ENCODE measurements around the gene ZNF423. TPM values are rescaled to one million over a fixed set of nuclear protein-coding genes. Genes with fewer than 3 reads are reported as not detected.

Gene ZNF423
- total and polyA plus RNA-seq, 2 of the 13 experiments (the other 11 are each of a cell fraction or from before 2014, with no cell fraction given): 0.07 to 0.31 TPM

GRCh38 chr16:49603956-49604355 is 252.0 kb downstream of the ZNF423 start (continued):
- no peak for TF ChIP-seq ERF (CRISPR knock-in tag; IDR thresholded peaks at IDR 0.05)

DNA sequence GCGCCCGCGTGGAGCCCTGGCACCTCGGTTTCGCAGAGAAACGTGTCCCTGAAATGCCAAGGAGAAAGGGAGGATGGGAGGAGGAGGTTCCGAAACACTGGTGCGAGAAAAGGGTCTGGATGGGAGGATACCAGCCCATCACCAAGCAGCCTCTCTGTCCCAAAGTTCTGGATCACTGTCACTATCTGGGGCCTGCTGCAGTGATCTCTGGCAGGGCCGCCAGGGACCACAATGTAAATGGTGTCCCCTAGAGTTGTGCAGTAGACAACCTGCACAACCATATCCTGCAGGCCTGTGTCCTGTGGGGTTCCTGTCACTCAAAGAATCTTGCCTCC is 253.0 kb downstream of the ZNF423 start:
- intact Hi-C loops (cut with micrococcal nuclease; ENCODE audit: unreplicated experiment): no loop called here
- BruUV-seq (replicated peaks): no TSS peak
- Histone ChIP-seq H3K4me2 (ENCODE audit: low read depth, low read length) (no peak overlapping the region), H3K27ac (ENCODE audit: extremely low read length, insufficient read depth, low read length) (no peak overlapping the region), H3K79me2 (ENCODE audit: insufficient read depth, low read length) (no peaks in the 10 kb centered on the region), H3K4me3 (replicated peaks in 1 of 3; ENCODE audit: insufficient read depth in 1 of 3, low read depth in 2 of 3, low read length in 3 of 3) (no peak overlapping the region), H3K36me3 (replicated peaks in 1 of 2; ENCODE audit: control insufficient read depth in 1 of 2, insufficient read depth in 2 of 2, low read length in 2 of 2) (no peaks in the 10 kb centered on the region), H2AFZ (ENCODE audit: low read length) (no peak overlapping the region), H3K27me3 (ENCODE audit: control insufficient read depth in 1 of 2, insufficient read depth in 2 of 2, low read length in 2 of 2) (peaks cover 2 to 42% of the 10 kb centered on the region in 2 experiments; a peak in 3 of 5 replicates), H3K9ac (ENCODE audit: insufficient read depth, low read depth, low read length) (no peak overlapping the region), H4K20me1 (ENCODE audit: insufficient read depth, low read length) (no peaks in the 10 kb centered on the region; the same call in 1 of the 2 replicates), H3K4me1 (ENCODE audit: insufficient read depth, low read length) (no peaks in the 10 kb centered on the region), H3K9me3 (ENCODE audit: low read length) (no peaks in the 10 kb centered on the region)
- POLR2A ChIA-PET: no interaction called here
- DNase-seq (ENCODE audit: low spot score): no peak
- CTCF ChIA-PET (ENCODE audit: low intra/inter-chr PET ratio, low total read pairs): no interaction called here
- TF ChIP-seq NBN (conservative IDR thresholded peaks at IDR 0.05) (no peak), NCOA2 (CRISPR knock-in tag; IDR thresholded peaks at IDR 0.05) (no peak), ZNF614 (CRISPR knock-in tag; IDR thresholded peaks at IDR 0.05; ENCODE audit: borderline replicate concordance) (no peak), CCDC6 (CRISPR knock-in tag; IDR thresholded peaks at IDR 0.05) (no peak), MAFK (conservative IDR thresholded peaks at IDR 0.05 in 1 of 2, IDR thresholded peaks at IDR 0.05 in 1 of 2; ENCODE audit: low read length in 2 of 2) (no peak), ZNF766 (CRISPR knock-in tag; IDR thresholded peaks at IDR 0.05; ENCODE audit: borderline replicate concordance) (no peak)
- 52% methylated on average over 9 of the region's 9 CpGs for WGBS (ENCODE audit: low lambda C conversion rate)
- no peak for FAIRE-seq
- in situ Hi-C loops (cut with HindIII; ENCODE audit: extremely low pct_ligation_motif_present, low pct_unique_long_range_greater_than_20kb): no loop called here
- ATAC-seq: no peak

GRCh38 chr16:49602201-49602975 is 253.5 kb downstream of the ZNF423 start:
- H2AFZ ChIP-seq (ENCODE audit: low read length): no peak overlapping the region
- CTCF ChIA-PET (ENCODE audit: low intra/inter-chr PET ratio, low total read pairs): no interaction called here
- POLR2A ChIA-PET: interaction anchor here (0.5 kb wide), 1 partner anchor 19 kb away, joined by 3 read pairs; no protein-coding TSS in a partner anchor

More at GRCh38 chr16:49602201-49602975, 253.5 kb downstream of the ZNF423 start:
- Histone ChIP-seq H3K9ac (ENCODE audit: insufficient read depth, low read depth, low read length) (no peak overlapping the region), H3K4me2 (ENCODE audit: low read depth, low read length) (no peak overlapping the region), H3K4me3 (replicated peaks in 1 of 3; ENCODE audit: insufficient read depth in 1 of 3, low read depth in 2 of 3, low read length in 3 of 3) (no peak overlapping the region), H3K27ac (ENCODE audit: extremely low read length, insufficient read depth, low read length) (no peak overlapping the region), H3K4me1 (ENCODE audit: insufficient read depth, low read length) (no peaks in the 10 kb centered on the region), H3K36me3 (replicated peaks in 1 of 2; ENCODE audit: control insufficient read depth in 1 of 2, insufficient read depth in 2 of 2, low read length in 2 of 2) (no peaks in the 10 kb centered on the region), H3K9me3 (ENCODE audit: low read length) (no peaks in the 10 kb centered on the region), H4K20me1 (ENCODE audit: insufficient read depth, low read length) (no peaks in the 10 kb centered on the region), H3K27me3 (ENCODE audit: control insufficient read depth in 1 of 2, insufficient read depth in 2 of 2, low read length in 2 of 2) (peaks cover 2 to 42% of the 10 kb centered on the region in 2 experiments; a peak in 3 of 5 replicates), H3K79me2 (ENCODE audit: insufficient read depth, low read length) (no peaks in the 10 kb centered on the region)
- intact Hi-C loops (cut with micrococcal nuclease; ENCODE audit: unreplicated experiment) (no loop called here), in situ Hi-C loops (cut with HindIII; ENCODE audit: extremely low pct_ligation_motif_present, low pct_unique_long_range_greater_than_20kb) (no loop called here)
- FAIRE-seq (no peak), ATAC-seq (no peak), DNase-seq (ENCODE audit: low spot score) (no peak)
- BruUV-seq (replicated peaks): no TSS peak
- TF ChIP-seq SMC3 (IDR thresholded peaks at IDR 0.05; ENCODE audit: low read length): no peak
- no peak for TF ChIP-seq ZNF496 (CRISPR knock-in tag; IDR thresholded peaks at IDR 0.05; ENCODE audit: insufficient replicate concordance)
- TF ChIP-seq CAMTA2 (CRISPR knock-in tag; IDR thresholded peaks at IDR 0.05; ENCODE audit: borderline replicate concordance): no peak
- TF ChIP-seq ZKSCAN5 (CRISPR knock-in tag; IDR thresholded peaks at IDR 0.05): no peak
- TF ChIP-seq MATR3 (CRISPR knock-in tag; IDR thresholded peaks at IDR 0.05): no peak
- TF ChIP-seq SMAD1 (CRISPR knock-in tag; IDR thresholded peaks at IDR 0.05; ENCODE audit: borderline replicate concordance, low read depth): no peak
- TF ChIP-seq TOPORS (CRISPR knock-in tag; IDR thresholded peaks at IDR 0.05): no peak
- TF ChIP-seq, protein P1, sequence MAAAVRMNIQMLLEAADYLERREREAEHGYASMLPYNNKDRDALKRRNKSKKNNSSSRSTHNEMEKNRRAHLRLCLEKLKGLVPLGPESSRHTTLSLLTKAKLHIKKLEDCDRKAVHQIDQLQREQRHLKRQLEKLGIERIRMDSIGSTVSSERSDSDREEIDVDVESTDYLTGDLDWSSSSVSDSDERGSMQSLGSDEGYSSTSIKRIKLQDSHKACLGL (CRISPR knock-in tag; IDR thresholded peaks at IDR 0.05): no peak
- TF ChIP-seq, protein P2, sequence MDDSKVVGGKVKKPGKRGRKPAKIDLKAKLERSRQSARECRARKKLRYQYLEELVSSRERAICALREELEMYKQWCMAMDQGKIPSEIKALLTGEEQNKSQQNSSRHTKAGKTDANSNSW (CRISPR knock-in tag; IDR thresholded peaks at IDR 0.05; ENCODE audit: borderline replicate concordance): no peak
- TF ChIP-seq ZNF703 (CRISPR knock-in tag; IDR thresholded peaks at IDR 0.05; ENCODE audit: borderline replicate concordance): no peak
- TF ChIP-seq ZNF614 (CRISPR knock-in tag; IDR thresholded peaks at IDR 0.05; ENCODE audit: borderline replicate concordance): no peak
- 35% methylated on average over 21 of the region's 22 CpGs for WGBS (ENCODE audit: low lambda C conversion rate)

All from HepG2 (cell line).